Neutrophil (primary cell): ENCODE measurements around the gene GPC5.
"Not testable (repeated sequence)": the region's sequence is repeated elsewhere in the genome, so short reads cannot be mapped to it uniquely, and the experiment has no call there.

Source experiments
- H3K27ac ChIP-seq: fragments of 200-600 bp; sonication (generic); 2 replicates; pipeline ENCODE4 v1.5.1; 2016; ENCODE audit warnings: mild to moderate bottlenecking, moderate library complexity
- H3K27me3 ChIP-seq: fragments of 200-600 bp; sonication (generic); 2 replicates; pipeline ENCODE4 v1.6.0; 2016; ENCODE audit warnings: mild to moderate bottlenecking
- H3K36me3 ChIP-seq: fragments of 200-600 bp; sonication (generic); 2 replicates; pipeline ENCODE4 v1.5.1; 2017
- H3K4me1 ChIP-seq, 2 experiments: fragments of 200-600 bp in 1 of 2; sonication (generic) in 1 of 2; 1 replicate in 1 of 2; 2 replicates in 1 of 2; pipeline versions ENCODE4 v1.5.1 to v1.6.1; 2013 to 2016; ENCODE audit warnings: low read depth in 1 of 2, low read length in 1 of 2, mild to moderate bottlenecking in 1 of 2, moderate library complexity in 1 of 2; ENCODE audit not compliant: control insufficient read depth in 1 of 2, insufficient read depth in 1 of 2
- H3K4me3 ChIP-seq, 2 experiments: fragments of 200-600 bp in 1 of 2; sonication (generic) in 1 of 2; 1 replicate in 1 of 2; 2 replicates in 1 of 2; pipeline ENCODE4 v1.5.1; 2013 to 2016; ENCODE audit warnings: low read depth in 1 of 2, low read length in 1 of 2, mild to moderate bottlenecking in 1 of 2, moderate library complexity in 1 of 2
- H3K9me3 ChIP-seq: fragments of 200-600 bp; sonication (generic); 2 replicates; pipeline ENCODE4 v1.5.1; 2016
- TF ChIP-seq, protein P1 (sequence below): fragments of 200-600 bp; sonication (generic); IDR thresholded peaks from 2 replicates; pipeline ENCODE4 v1.5.1; 2016; ENCODE audit warnings: antibody characterized with exemption

Gene GPC5

DNA sequence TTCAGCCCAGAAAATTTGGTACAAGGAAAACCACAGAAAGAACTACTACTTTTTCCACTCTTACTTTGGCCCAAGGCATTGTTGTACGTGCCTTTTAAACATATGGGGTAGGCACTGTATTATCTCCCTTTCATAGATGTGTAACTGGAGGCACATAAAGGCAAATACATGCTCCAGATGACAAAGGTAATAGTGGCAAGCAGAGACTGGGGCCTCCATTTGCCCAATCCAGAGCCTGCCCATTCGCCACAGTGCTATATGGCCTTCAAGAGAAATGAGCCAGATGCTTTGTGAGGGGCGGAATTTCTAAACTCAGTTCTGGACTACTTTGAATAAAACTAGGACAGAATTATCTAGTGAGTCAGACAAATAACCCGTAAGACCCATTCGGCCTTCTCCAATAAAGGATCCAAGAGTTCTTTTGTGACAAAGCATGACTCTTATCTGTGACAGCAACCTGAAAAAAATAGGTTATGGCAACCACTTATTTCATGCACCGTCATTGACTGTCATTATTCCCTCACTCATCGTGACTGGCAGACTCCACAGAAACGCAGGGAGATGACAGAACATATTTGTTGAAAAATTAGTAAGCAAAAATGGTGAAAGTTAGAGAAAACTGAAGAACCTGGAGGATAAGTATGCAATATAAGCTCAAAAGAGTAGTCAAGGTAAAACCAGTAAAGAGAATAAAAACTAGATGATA is 1116.2 kb downstream of the GPC5 start:
- Histone ChIP-seq H3K9me3 (no peaks in the 10 kb centered on the region), H3K4me1 (no peaks in the 10 kb centered on the region), H3K27me3 (no peaks in the 10 kb centered on the region), H3K4me3 (no peak overlapping the region), H3K27ac (no peak overlapping the region), H3K36me3 (no peaks in the 10 kb centered on the region)
- TF ChIP-seq, protein P1, sequence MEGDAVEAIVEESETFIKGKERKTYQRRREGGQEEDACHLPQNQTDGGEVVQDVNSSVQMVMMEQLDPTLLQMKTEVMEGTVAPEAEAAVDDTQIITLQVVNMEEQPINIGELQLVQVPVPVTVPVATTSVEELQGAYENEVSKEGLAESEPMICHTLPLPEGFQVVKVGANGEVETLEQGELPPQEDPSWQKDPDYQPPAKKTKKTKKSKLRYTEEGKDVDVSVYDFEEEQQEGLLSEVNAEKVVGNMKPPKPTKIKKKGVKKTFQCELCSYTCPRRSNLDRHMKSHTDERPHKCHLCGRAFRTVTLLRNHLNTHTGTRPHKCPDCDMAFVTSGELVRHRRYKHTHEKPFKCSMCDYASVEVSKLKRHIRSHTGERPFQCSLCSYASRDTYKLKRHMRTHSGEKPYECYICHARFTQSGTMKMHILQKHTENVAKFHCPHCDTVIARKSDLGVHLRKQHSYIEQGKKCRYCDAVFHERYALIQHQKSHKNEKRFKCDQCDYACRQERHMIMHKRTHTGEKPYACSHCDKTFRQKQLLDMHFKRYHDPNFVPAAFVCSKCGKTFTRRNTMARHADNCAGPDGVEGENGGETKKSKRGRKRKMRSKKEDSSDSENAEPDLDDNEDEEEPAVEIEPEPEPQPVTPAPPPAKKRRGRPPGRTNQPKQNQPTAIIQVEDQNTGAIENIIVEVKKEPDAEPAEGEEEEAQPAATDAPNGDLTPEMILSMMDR, result no peak

DNA sequence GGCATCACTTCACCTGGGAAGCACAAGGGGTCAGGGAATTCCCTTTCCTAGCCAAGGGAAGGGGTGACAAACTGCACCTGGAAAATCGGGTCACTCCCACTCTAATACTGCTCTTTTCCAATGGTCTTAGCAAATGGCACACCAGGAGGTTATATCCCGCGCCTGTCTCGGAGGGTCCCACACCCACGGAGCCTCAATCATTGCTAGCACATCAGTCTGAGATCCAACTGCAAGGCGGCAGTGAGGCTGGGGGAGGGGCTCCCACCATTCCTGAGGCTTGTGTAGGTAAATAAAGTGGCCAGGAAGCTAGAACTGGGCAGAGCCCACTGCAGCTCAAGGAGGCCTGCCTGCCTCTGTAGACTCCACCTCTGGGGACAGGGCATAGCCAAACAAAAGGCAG is 1118.5 kb downstream of the GPC5 start:
- not testable (repeated sequence) for H3K36me3 ChIP-seq, H3K4me3 ChIP-seq, H3K4me1 ChIP-seq, H3K27me3 ChIP-seq, H3K9me3 ChIP-seq, H3K27ac ChIP-seq

DNA sequence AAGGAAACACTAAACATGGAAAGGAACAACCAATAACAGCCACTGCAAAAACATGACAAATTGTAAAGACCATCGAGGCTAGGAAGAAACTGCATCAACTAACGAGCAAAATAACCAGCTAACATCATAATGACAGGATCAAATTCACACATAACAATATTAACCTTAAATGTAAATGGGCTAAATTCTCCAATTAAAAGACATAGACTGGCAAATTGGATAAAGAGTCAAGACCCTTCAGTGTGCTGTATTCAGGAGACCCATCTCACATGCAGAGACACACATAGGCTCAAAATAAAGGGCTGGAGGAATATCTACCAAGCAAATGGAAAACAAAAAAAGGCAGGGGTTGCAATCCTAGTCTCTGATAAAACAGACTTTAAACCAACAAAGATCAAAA is 1120.2 kb downstream of the GPC5 start:
- not testable (repeated sequence) for H3K27me3 ChIP-seq, H3K9me3 ChIP-seq, H3K27ac ChIP-seq, H3K36me3 ChIP-seq, H3K4me1 ChIP-seq, H3K4me3 ChIP-seq

DNA sequence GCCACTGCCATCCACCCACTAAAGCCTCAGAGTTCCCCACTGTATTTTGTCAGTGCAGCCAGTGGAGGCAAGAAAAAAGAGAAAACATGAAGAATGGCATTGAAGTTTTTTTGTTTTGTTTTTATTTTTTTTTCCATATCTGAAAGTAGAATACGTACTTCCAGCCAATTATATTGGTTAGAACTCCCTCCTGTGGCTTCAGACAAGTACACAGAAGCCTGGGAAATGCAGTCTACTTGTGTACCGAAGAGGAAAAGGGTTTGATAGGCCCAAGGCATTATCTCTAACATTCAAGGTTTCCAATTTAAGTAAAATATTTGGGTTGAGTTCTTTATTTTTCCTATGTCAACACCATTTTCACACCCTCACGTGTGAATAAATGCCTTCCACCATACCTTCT is 1131.9 kb downstream of the GPC5 start:
- TF ChIP-seq, protein P1, result no peak
- no peaks in the 10 kb centered on the region for H3K36me3 ChIP-seq
- H3K4me1 ChIP-seq, result no peaks in the 10 kb centered on the region
- H3K27me3 ChIP-seq, result no peaks in the 10 kb centered on the region
- H3K9me3 ChIP-seq, result no peaks in the 10 kb centered on the region
- H3K27ac ChIP-seq, result no peak overlapping the region
- H3K4me3 ChIP-seq, result no peak overlapping the region

DNA sequence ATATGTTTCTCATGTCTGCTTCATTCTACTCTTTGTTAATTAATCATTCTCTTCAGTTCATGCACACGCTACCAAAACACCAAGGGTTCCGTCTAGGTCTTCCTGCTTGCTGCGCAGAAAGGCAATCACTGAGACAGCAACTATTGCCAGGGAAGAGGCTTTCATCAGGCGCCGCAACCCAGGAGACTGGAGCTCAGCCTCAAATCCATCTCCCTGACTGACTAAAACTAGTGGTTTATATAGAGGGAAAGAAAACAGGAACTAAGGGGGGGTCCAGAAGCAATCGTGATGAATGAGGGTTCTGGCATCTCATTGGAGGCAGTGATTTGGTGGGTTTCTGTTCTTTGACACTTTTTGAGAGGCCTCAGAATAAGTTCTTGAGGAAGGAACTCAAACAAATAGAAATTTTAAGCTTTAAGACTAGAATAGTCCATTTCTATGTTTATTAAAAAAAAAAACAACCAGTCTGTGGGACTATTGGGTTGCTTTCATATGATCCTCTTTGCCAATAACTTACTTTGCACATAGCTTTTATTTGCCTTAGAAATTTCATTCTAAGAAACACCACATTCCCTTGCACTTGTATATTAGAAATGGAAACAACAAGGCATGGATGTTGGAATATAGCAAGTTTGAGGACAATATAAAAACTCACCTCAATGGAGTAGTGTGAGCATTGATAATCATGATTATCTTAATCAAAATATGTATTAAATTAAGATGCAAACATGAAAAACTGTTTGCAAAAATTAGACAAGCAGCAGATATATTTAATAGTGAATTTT is 1137.0 kb downstream of the GPC5 start:
- TF ChIP-seq, protein P1, result no peak
- no peak overlapping the region for H3K27ac ChIP-seq
- H3K27me3 ChIP-seq, result no peaks in the 10 kb centered on the region
- no peaks in the 10 kb centered on the region for H3K9me3 ChIP-seq
- H3K36me3 ChIP-seq, result no peaks in the 10 kb centered on the region
- H3K4me3 ChIP-seq, result no peak overlapping the region
- H3K4me1 ChIP-seq, result no peaks in the 10 kb centered on the region

DNA sequence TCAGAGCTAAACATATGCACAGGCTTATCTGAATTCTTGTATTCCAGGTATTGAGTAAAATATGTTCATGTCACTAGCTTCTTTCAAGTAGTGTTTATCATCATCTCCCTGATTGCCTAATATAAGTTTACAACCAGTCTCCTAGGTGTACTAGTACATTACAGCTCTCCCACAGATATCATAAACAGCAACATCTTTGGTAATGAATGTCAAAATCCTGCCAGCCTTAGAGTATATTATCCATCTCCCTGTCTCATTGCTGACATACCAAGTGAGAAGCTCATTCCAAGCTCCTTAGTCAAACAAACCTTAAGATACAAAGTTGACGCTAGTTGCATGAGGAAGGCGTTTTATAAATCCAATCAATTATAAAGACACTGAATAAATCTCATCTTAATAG is 1139.0 kb downstream of the GPC5 start:
- Histone ChIP-seq H3K27me3 (no peaks in the 10 kb centered on the region), H3K4me1 (no peaks in the 10 kb centered on the region), H3K27ac (no peak overlapping the region), H3K4me3 (no peak overlapping the region), H3K36me3 (no peaks in the 10 kb centered on the region), H3K9me3 (no peaks in the 10 kb centered on the region)
- TF ChIP-seq, protein P1, result no peak
